HG03342 (cell line): Measurements from ENCODE around the gene ADM5.
"Not testable (repeated sequence)": the region's sequence is repeated elsewhere in the genome, so short reads cannot be mapped to it uniquely, and the experiment has no call there.

Source experiments
- ATAC-seq: cut with Tn5 transposase; IDR thresholded peaks from one replicate; pipeline ENCODE4 v1.9.1; 2021; ENCODE audit warnings: mild to moderate bottlenecking, moderate library complexity; ENCODE audit not compliant: unreplicated experiment

The ADM5 gene

DNA sequence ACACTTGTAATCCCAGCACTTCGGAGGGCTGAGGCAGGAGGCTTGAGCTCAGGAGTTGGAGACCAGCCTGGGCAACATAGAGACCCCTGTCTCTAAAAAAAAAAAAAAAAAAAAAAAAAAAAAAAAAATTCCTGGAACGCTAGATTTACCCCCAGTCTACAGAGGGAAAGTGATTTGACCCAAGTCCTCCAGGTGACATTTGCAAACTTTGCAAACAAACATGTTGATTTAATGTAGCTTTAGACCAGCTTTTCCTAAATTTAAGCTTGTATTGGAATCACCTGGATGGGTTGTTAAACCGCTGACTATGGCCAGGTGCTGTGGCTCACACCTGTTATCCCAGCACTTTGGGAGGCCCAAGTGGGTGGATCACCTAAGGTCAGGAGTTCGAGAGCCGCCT is 10.0 kb downstream of the ADM5 start:
- ATAC-seq = no peak

DNA sequence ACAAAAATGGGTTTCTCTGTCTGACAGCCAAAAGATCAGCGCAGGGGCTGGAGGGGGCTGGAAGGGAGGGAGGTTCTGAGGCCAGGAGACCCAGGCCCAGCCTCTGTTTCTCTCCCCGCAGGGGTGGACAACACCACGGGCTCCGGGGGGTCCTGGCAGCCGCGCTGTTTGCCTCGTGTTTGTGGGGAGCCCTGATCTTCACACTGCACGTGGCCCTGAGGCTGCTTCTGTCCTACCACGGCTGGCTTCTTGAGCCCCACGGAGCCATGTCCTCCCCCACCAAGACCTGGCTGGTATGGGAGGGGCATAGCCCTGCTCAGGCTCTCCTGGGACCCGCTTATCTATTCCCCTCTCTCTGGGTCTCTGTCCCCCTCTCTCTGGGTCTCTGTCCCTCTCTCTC is 11.2 kb downstream of the ADM5 start:
- ATAC-seq = no peak

DNA sequence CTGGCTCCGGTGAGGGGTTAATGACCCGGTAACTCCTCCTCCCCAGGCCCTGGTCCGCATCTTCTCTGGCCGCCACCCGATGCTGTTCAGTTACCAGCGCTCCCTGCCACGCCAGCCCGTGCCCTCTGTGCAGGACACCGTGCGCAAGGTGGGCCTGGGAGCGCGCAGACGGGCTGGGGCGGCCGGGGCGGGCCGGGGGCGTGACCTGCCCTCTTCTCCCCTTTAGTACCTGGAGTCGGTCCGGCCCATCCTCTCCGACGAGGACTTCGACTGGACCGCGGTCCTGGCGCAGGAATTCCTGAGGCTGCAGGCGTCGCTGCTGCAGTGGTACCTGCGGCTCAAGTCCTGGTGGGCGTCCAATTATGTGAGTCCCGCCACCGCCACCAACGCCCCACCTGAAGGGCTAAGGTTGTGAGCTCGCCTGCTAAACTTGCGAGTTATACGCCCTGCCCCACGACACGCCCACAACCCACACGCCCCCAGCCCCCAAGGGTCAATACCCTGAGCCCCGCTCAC is 11.9 kb downstream of the ADM5 start:
- no peak for ATAC-seq

DNA sequence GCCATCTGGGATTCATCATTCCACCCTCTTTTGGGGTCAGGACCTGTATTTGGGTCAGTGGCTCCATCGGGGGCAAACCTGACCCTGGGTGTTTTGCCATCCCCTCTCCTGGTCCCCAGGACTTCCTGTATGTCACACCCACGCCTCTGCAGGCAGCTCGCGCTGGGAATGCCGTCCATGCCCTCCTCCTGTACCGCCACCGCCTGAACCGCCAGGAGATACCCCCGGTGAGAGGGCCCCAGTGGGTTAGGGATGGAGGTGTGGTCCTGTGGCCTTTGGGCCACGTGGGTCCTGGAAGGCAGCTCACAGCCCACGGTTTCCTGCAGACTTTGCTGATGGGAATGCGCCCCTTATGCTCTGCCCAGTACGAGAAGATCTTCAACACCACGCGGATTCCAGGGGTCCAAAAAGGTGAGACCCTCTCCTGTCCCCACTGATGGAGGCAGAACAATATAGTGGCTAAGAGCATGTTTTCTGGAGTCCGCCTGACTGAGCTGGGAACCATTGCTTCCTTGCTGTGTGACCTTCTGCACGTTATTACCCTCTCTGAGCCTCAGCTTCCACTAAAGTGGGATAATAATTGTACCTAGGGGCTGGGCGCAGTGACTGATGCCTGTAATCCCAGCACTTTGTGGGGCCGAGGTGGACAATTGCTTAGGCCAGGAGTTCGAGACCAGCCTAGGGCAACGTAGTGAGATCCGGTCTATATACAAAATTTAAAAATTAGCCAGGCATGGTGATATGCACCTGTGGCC is 15.7 kb downstream of the ADM5 start:
- ATAC-seq = no peak

DNA sequence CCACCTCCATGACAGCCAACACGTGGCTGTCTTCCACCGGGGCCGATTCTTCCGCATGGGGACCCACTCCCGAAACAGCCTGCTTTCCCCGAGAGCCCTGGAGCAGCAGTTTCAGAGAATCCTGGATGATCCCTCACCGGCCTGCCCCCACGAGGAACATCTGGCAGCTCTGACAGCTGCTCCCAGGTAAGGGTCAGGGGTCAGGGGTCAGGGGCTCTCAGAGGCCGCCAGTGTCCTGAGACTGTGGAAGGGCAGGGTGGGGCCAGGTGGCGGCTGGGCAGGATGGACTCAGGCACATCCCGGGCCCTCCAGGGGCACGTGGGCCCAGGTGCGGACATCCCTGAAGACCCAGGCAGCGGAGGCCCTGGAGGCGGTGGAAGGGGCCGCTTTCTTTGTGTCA is 16.5 kb downstream of the ADM5 start:
- ATAC-seq = no peak

DNA sequence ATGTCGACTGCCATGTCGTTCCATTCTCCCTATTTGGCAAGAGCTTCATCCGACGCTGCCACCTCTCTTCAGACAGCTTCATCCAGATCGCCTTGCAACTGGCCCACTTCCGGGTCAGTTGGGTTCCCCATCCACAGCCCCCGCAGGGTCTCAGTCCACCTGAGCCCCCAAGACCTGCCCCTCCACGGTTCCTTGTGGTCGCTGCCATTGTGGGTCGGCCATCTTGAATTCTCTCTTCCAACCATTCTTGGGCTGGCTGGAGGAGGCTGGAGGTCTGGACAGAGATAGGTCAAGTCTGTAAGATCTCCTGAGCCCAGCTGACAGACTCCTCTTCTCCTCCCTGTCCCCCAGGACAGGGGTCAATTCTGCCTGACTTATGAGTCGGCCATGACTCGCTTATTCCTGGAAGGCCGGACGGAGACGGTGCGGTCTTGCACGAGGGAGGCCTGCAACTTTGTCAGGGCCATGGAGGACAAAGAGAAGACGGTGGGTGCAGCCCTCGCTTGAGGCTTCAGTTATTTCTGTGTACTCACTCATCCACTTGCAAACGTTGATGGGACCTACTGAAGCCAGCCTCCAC is 21.1 kb downstream of the ADM5 start:
- no peak for ATAC-seq

DNA sequence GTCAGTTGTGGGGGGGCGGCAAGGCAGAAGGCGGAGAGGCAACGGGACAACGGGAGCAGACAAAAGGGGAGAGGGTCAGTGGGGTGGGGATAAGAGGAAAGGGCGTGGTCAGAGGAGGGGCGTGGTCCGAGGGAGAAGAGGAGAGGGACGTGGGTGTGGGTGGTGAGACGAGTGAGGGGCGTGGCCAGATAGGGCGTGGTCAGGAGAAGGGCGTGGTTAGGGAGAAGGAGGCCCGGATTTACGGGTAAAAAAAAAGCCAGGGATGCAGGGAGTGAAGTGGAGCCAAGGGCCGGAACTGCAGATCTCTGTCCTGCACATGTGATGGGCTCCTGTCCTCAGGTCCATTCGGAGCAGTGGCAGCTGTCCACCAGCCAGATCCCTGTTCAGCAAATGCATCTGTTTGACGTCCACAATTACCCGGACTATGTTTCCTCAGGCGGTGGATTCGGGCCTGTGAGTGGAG is 23.0 kb downstream of the ADM5 start:
- no peak for ATAC-seq

DNA sequence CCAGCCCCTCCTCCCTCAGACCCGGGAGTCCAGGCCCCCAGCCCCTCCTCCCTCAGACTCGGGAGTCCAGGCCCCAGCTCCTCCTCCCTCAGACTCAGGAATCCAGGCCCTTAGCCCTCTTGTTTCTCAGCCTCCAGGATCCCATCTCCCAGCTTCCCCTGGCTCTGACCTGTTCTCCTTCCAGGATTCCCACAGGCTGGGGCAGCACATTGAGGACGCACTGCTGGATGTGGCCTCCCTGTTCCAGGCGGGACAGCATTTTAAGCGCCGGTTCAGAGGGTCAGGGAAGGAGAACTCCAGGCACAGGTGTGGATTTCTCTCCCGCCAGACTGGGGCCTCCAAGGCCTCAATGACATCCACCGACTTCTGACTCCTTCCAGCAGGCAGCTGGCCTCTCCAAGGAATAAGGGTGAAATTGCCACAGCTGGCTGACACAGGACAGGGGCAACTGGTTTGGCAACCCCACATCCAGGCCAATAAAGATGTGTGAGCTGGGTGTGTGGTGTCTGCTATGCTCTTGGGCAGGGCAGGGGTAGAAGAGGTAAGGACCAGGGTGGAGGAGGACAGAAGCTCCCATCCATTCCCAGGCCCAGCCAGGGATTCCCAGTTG is 23.9 kb downstream of the ADM5 start:
- ATAC-seq = no peak

DNA sequence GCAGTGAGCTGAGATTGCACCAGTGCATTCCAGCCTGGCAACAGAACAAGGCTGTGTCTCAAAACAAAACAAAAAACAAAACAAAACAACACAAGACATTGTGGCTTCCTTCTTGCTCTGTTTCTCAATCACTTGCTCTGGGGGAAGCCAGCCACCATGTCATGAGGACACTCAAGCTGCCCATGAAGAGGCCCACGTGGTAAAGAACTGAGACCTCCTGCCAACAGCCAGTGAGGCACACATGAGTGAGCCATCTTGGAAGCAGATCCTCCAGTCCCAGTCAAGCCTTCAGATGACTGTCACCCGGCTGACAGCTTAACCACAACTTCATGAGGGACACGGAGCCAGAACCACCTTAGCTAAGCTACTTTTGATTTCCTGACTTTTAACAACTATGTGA is 26.8 kb downstream of the ADM5 start:
- ATAC-seq = no peak

DNA sequence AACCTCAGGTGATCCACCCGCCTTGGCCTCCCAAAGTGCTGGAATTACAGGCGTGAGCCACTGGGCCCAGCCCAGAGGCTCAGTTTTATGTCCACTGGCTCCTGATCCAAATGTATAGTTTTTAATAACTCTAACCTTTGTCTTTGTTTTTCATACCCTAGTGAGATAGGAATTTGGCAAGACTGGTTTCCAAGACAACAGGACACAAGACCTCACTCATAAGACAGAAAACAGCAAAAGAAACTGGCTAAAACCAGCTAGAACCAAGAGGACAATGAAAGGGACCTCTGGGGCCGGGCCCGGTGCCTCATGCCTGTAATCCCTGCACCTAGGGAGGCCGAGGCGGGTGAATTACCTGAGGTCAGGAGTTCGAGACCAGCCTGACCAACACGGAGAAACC is 29.1 kb downstream of the ADM5 start:
- ATAC-seq = no peak

DNA sequence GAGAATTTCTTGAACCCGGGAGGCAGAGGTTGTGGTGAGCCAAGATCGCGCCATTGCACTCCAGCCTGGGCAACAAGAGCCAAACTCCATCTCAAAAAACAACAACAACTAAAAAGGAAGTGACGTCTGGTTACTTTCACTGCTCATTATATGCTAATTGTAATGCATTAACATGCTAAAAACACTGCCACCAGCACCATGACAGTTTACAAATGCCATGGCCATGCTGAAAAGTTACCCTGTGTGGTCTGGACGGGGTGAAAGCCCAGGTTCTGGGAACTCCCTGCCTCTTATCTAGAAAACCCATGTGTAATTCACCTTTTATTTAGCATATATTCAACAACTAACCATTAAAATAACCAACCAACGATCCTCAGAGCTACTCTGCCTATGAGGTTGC is 29.6 kb downstream of the ADM5 start:
- ATAC-seq = no peak

DNA sequence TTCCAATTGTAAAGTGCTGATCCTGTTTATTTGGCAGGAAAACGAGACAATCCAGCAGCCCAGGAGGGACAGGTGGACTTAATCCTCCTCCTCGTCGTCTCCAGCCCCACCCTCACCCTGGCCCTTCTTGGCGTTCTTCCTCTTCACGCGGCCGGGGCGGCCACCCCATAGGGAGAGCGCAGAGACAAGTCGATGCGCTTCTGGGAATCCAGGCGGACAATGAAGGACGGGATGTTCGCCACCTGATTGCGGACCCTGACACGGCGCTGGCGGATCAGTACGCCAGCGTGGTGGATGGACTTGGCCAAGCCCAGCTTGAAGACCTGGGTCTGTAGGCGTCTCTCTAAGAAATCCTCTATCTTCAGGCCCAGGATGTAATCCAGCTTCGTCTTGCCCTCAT is 30.0 kb downstream of the ADM5 start:
- not testable (repeated sequence) for ATAC-seq

DNA sequence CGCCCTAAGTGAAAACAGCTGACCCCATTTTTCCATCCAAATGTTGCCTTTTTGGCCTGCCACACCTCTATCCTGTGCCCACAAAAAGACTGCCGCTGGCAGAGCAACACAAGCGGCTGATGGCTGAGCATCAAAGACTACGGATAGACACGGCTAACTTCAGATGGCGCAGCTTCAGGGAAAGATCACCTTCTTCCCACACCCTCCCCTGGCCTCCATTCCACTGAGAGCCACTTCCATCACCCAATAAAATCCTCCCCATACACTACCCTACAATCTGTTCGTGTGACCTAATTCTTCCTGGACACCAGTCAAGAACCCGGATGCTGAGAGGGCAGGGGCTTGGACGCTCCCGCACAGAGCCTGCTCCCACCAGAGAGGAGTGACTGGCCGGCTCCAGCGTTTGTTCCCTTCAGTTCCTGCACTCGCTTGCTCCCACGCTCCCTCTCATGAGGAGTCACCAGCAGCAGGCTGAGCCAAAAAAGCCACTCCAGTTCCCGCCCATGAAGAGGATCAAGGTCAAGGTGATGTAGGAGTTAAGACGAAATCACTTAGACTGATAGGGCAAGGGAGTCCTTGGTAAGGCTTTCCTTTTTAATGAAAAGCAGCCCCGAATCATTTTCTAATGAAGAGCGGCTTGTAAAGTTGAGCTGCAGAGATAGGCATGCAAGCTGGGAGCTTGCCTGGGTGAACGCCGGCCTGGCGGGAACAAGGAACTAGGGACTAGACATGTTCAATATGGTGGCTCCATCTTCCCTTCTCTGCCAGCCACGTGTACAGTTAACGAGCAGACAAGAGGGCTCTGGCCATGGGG is 38.0 kb downstream of the ADM5 start:
- no peak for ATAC-seq

DNA sequence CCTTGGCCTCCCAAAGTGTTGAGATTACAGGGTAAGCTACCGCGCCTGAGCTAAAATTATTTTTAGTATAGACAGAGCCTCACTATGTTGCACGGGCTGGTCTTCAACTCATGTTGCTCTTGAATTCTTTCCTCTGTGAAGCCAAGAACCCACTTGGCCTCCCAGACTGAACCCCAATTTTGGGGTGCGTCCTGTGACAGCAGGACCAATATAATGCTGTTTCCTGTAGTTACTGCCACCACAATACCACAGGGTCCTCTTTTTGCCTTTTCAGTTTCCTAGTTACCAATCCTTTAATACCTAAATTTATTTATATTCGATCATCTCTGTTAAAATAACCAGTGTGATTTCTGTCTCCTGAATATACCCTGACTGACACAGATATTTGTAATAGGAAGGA is 40.8 kb downstream of the ADM5 start:
- ATAC-seq = no peak

DNA sequence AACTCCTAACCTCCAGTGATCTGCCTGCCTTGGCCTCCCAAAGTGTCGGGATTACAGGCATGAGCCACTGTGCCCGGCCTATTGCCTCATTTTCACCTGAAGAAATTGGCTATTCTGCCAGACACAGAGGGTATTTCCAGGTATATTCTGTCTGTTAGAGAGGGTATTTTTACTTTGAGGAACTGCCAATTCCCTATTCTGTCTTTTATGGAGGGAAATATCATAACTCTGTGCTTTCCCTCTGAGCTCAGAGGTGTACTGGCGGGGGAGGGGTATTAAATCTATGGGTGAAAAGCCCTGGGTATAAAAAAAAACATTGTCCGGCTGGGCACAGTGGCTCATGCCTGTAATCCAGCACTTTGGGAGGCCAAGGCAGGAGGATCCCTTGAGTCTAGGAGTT is 48.9 kb downstream of the ADM5 start:
- ATAC-seq = no peak

DNA sequence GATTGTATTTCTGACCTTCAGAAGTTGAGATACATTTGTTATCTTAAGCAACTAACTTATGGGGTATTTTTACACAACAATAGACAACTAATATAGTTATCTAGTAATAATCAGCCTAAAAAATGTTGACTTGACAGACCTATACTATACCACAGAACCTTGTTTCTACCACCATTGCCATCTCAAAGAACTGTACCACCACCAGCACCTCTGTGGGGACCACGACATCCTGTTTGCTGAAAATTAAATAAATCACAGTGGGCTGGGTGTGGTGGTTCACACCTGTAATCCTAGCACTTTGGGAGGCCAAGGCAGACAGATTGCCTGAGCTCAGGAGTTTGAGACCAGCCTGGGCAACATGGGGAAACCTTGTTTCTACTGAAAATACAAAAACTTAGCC is 49.7 kb downstream of the ADM5 start:
- no peak for ATAC-seq

DNA sequence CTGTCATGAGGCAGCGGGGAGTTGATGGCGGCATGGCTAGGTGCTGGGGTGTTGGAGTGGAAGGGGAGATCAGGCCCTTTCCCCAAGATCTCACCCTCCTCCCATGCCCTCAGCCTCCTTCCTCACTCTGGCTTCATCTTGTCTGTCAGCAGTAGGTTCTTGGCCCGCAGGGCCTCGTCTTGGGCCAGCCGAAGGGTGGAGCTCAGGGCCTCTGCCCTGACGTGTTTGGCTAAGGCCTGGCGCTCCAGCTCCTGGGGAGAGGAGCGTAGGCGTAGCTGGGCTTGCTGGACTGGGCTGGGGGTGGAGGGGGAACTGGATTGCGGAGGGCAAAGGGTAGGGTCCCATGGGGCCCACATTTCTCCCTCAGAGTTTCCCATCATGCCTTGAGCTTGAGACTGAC is 50.5 kb downstream of the ADM5 start:
- ATAC-seq = no peak
